ENCODE results near the gene MITD1. TPM values are rescaled to one million over a fixed set of nuclear protein-coding genes. Genes with fewer than 3 reads are reported as not detected.
A peak's percentile ranks its signal among the peaks of the same experiment; 100 is the strongest.
"Not testable (repeated sequence)": the region's sequence is repeated elsewhere in the genome, so short reads cannot be mapped to it uniquely, and the experiment has no call there.

Gene MITD1
- total RNA-seq, 1 experiment from 2014 or later: 19.1 TPM

DNA sequence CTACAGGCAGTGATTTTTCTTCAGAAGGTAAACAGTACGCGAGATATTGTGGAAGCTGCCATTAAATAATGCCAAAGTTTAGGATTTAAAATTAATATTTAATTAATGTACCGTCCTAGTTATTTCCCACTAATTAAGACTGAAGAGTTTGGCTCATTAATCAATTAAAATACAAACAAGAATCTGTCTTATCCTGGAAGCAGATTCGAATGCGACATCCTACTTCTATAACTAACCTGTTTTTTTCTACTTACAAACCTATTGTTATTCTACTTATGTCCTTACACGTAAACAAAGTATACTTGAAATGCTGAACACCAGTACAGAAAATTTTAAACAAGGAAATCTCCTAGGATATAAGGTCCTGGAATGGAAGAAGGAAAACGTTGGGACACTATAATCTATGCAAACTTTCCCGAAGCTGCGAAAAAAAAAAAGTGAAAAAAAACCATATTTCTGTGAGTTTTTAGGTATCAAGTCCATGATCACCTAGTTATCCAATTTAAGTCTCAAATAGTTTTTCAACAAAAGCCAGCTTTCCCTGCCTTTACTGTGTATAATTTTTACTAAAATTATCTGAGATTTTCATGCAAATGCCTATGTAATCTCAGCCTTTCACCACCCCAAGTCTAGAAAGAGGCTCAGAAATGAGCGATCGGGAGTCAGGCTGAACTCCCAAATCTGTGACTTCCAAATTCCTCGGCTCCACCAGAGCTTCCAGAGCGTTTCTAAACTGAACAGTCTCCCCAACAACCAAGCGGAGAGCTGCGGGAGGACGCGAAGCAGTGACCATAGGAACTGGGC is 40.6 kb downstream of the MITD1 start:
- H3K27me3 Mint-ChIP-seq (ENCODE audit: insufficient read depth, unreplicated experiment): no peaks in the 10 kb centered on the region
- no peaks in the 10 kb centered on the region for H3K9me3 Mint-ChIP-seq (ENCODE audit: unreplicated experiment)
- DNase-seq (ENCODE audit: unreplicated experiment): peak; percentile 47
- intact Hi-C loops (cut with micrococcal nuclease): no loop called here
- TF ChIP-seq, protein P1, sequence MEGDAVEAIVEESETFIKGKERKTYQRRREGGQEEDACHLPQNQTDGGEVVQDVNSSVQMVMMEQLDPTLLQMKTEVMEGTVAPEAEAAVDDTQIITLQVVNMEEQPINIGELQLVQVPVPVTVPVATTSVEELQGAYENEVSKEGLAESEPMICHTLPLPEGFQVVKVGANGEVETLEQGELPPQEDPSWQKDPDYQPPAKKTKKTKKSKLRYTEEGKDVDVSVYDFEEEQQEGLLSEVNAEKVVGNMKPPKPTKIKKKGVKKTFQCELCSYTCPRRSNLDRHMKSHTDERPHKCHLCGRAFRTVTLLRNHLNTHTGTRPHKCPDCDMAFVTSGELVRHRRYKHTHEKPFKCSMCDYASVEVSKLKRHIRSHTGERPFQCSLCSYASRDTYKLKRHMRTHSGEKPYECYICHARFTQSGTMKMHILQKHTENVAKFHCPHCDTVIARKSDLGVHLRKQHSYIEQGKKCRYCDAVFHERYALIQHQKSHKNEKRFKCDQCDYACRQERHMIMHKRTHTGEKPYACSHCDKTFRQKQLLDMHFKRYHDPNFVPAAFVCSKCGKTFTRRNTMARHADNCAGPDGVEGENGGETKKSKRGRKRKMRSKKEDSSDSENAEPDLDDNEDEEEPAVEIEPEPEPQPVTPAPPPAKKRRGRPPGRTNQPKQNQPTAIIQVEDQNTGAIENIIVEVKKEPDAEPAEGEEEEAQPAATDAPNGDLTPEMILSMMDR (IDR thresholded peaks at IDR 0.05; ENCODE audit: unreplicated experiment): no peak
- peak overlapping the region; percentile 99 for H3K4me3 Mint-ChIP-seq (ENCODE audit: unreplicated experiment)
- peaks cover 8% of the 10 kb centered on the region for H3K4me1 Mint-ChIP-seq (ENCODE audit: insufficient read depth, unreplicated experiment)
- no peaks in the 10 kb centered on the region for H3K36me3 Mint-ChIP-seq (ENCODE audit: insufficient read depth, unreplicated experiment)
- ChIA-PET CTCF (interaction anchor here (0.7 to 1.1 kb wide), 2 partner anchors 14 to 1115 kb away, joined by 3 to 4 read pairs; no protein-coding TSS in a partner anchor), POLR2A (interaction anchor here (0.5 to 4.6 kb wide), 29 partner anchors 8 to 1423 kb away, joined by 3 to 139 read pairs (median 4); partner anchors contain the start of genes EIF5B, LIPT1, MITD1 and MRPL30)
- TSS peak; percentile 38 for BruUV-seq (replicated peaks)
- H3K27ac Mint-ChIP-seq (ENCODE audit: low read depth, unreplicated experiment): peak overlapping the region; percentile 92

DNA sequence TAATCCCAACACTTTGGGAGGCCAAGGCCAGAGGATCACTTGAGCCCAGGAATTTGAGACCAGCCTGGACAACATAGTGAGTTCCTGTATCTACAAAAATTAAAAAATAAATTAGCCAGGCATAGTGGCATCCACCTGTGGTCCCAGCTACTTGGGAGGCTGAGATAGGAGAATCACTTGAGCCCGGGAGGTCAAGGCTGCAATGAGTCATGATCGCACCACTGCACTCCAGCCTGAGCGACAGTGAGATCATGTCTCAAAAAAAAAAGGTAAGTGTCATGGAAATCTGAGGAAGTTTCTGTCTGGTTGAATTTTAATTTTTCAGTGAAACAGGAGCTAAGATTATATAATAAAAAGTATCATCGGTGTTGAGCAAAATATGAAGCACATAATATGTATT is 41.9 kb downstream of the MITD1 start:
- peaks cover 8% of the 10 kb centered on the region for H3K4me1 Mint-ChIP-seq (ENCODE audit: insufficient read depth, unreplicated experiment)
- BruUV-seq (replicated peaks): no TSS peak
- peaks cover 5% of the 10 kb centered on the region for H3K36me3 Mint-ChIP-seq (ENCODE audit: insufficient read depth, unreplicated experiment)
- H3K9me3 Mint-ChIP-seq (ENCODE audit: unreplicated experiment): peaks cover 6% of the 10 kb centered on the region
- H3K27me3 Mint-ChIP-seq (ENCODE audit: insufficient read depth, unreplicated experiment): no peaks in the 10 kb centered on the region
- intact Hi-C loops (cut with micrococcal nuclease): no loop called here
- ChIA-PET POLR2A (interaction anchor here (0.6 to 1.1 kb wide), 4 partner anchors 9 to 333 kb away, joined by 3 to 6 read pairs (median 3); partner anchors contain the start of gene EIF5B), CTCF (interaction anchor here (0.6 to 0.7 kb wide), 2 partner anchors 16 to 146 kb away, joined by 3 read pairs; no protein-coding TSS in a partner anchor)
- H3K27ac Mint-ChIP-seq (ENCODE audit: low read depth, unreplicated experiment): no peak overlapping the region
- DNase-seq (ENCODE audit: unreplicated experiment): no peak
- peak overlapping the region; percentile 38 for H3K4me3 Mint-ChIP-seq (ENCODE audit: unreplicated experiment)
- TF ChIP-seq, protein P1 (IDR thresholded peaks at IDR 0.05; ENCODE audit: unreplicated experiment): no peak

DNA sequence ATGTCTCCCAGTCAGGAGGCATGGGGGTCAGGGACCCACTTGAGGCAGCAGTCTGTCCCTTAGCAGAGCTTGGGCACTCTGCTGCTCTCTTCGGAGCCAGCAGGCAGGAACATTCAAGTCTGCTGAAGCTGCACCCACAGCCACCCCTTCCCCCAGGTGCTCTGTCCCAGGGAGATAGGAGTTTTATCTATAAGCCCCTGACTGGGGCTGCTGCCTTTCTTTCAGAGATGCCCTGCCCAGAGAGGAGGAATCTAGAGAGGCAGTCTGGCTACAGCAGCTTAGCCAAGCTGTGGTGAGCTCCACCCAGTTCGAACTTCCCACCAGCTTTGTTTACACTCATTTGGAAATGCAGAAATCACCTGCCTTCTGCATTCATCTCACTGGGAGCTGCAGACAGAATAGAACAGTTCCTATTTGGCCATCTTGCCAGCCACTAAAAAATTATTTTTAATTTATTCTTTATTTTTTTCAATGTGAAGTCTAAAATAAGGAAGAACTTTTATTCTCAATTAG is 45.8 kb downstream of the MITD1 start:
- POLR2A ChIA-PET; H3K4me1 Mint-ChIP-seq (ENCODE audit: insufficient read depth, unreplicated experiment); DNase-seq (ENCODE audit: unreplicated experiment); H3K4me3 Mint-ChIP-seq (ENCODE audit: unreplicated experiment); CTCF ChIA-PET; H3K36me3 Mint-ChIP-seq (ENCODE audit: insufficient read depth, unreplicated experiment); H3K27ac Mint-ChIP-seq (ENCODE audit: low read depth, unreplicated experiment); H3K27me3 Mint-ChIP-seq (ENCODE audit: insufficient read depth, unreplicated experiment); intact Hi-C loops (cut with micrococcal nuclease); BruUV-seq (replicated peaks): not testable (repeated sequence)
- H3K9me3 Mint-ChIP-seq (ENCODE audit: unreplicated experiment): peaks cover 23% of the 10 kb centered on the region

DNA sequence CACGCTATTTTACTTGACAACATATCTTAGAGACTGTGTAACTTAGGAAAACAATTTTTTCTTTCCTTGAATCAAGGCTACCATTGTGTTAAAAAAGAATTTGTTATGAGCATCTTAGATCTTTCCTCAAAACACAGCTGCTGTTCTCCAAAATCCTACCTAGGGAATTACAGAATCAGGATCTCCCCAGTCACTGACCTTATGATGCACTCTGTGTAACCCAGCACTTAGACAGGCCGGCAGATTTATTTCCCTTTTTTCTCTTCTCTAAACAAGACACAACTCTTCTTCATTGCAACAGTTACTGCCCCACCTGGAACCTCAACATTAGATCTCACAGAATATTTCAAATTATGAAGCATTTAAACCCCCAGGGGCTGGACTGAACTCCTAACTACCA is 52.9 kb downstream of the MITD1 start:
- peaks cover 15% of the 10 kb centered on the region for H3K36me3 Mint-ChIP-seq (ENCODE audit: insufficient read depth, unreplicated experiment)
- POLR2A ChIA-PET: interaction anchor here (0.7 to 0.8 kb wide), 2 partner anchors 11 to 13 kb away, joined by 3 to 6 read pairs; no protein-coding TSS in a partner anchor
- intact Hi-C loops (cut with micrococcal nuclease): no loop called here
- H3K9me3 Mint-ChIP-seq (ENCODE audit: unreplicated experiment): peaks cover 8% of the 10 kb centered on the region
- DNase-seq (ENCODE audit: unreplicated experiment): no peak
- no TSS peak for BruUV-seq (replicated peaks)
- TF ChIP-seq, protein P1 (IDR thresholded peaks at IDR 0.05; ENCODE audit: unreplicated experiment): no peak
- H3K4me3 Mint-ChIP-seq (ENCODE audit: unreplicated experiment): no peak overlapping the region
- no peaks in the 10 kb centered on the region for H3K27me3 Mint-ChIP-seq (ENCODE audit: insufficient read depth, unreplicated experiment)
- no peaks in the 10 kb centered on the region for H3K4me1 Mint-ChIP-seq (ENCODE audit: insufficient read depth, unreplicated experiment)
- CTCF ChIA-PET: interaction anchor here (0.5 kb wide), 1 partner anchor 1124 kb away, joined by 3 read pairs; no protein-coding TSS in a partner anchor
- H3K27ac Mint-ChIP-seq (ENCODE audit: low read depth, unreplicated experiment): no peak overlapping the region

Other genes starting within 250 kb of the MITD1 start
- gene CRACDL, start 244.8 kb downstream of the MITD1 start, total RNA-seq (2022): 12.9 and 13.0 TPM in 2 replicates
- 0.74 and 0.93 TPM in 2 replicates for gene C2orf15, start 39.4 kb downstream of the MITD1 start, total RNA-seq (2022)
- 7.9 and 11.6 TPM in 2 replicates for gene TSGA10, start 26.1 kb downstream of the MITD1 start, total RNA-seq (2022)
- gene LIPT1, start 26.1 kb downstream of the MITD1 start, total RNA-seq (2022): 13.1 TPM in 2 replicates
- gene MRPL30, start 126 bp upstream of the MITD1 start, total RNA-seq (2022): 39.1 and 42.5 TPM in 2 replicates
- not detected in 2 replicates for gene LYG2, start 74.6 kb upstream of the MITD1 start, total RNA-seq (2022)
- 0.42 and 1.2 TPM in 2 replicates for gene LYG1, start 120.1 kb upstream of the MITD1 start, total RNA-seq (2022)
- 40.2 and 41.0 TPM in 2 replicates for gene TXNDC9, start 155.3 kb upstream of the MITD1 start, total RNA-seq (2022)
- gene EIF5B, start 156.3 kb upstream of the MITD1 start, total RNA-seq (2022): 45.6 and 55.5 TPM in 2 replicates

All from MCF 10A (cell line).